Mucosa of descending colon (tissue), 3 donors: Measurements from ENCODE around the gene TMCC1. TPM values are rescaled to one million over a fixed set of nuclear protein-coding genes. Genes with fewer than 3 reads are reported as not detected.

Source experiments
- ATAC-seq: fragments of 200-7000 bp; cut with Tn5 transposase; one replicate; pipeline ENCODE4 v1.9.1; 2020; ENCODE audit warnings: mild to moderate bottlenecking, moderate library complexity
- DNase-seq, 3 donors: peaks; one replicate each; pipeline ENCODE4 v3.0.0-alpha.2; 2020
- H3K36me3 ChIP-seq: fragments of 200-600 bp; one replicate; pipeline ENCODE4 v1.8.0; 2021; ENCODE audit warnings: low read depth, mild to moderate bottlenecking
- H3K4me1 ChIP-seq: fragments of 200-600 bp; one replicate; pipeline ENCODE4 v1.8.0; 2021; ENCODE audit warnings: low read depth, mild to moderate bottlenecking
- H3K4me3 ChIP-seq: fragments of 200-600 bp; one replicate; pipeline ENCODE4 v1.8.0; 2021; ENCODE audit warnings: mild to moderate bottlenecking
- H3K9me3 ChIP-seq: fragments of 200-600 bp; one replicate; pipeline ENCODE4 v1.8.0; 2021; ENCODE audit warnings: mild to moderate bottlenecking
- CTCF ChIP-seq: fragments of 200-600 bp; IDR thresholded peaks from one replicate; pipeline ENCODE4 v1.8.0; 2022; ENCODE audit warnings: antibody characterized with exemption, mild to moderate bottlenecking
- intact Hi-C, 2 donors: fragments of 100-400 bp; cut with DNase I in 1 of 2; cut with micrococcal nuclease in 1 of 2; formaldehyde crosslinking; loops; one replicate each; pipeline versions ENCODE4 v1.11.0 to v1.11.1; 2022; cut with DNase I, micrococcal nuclease
- total RNA-seq, 3 donors: library from RNA; stranded (reverse); fragmentation: NEBNext Ultra II Directional in 2 of 3; extraction: Animal tissue kit (Norgen Biotek cat#: 25700) in 2 of 3; gene quantifications; one replicate each; pipeline versions ENCODE4 v1.2.1 to v1.2.4, GENCODE V29; 2021 to 2023
- donor health status: DM: no; HTN: no; CAD: no; lungs with moderate emphysema.
- donor health status: DM: no; HTN: no; CAD: no.
- donor health status: DM: no; HTN: yes; CAD: no.

TMCC1 gene
- total RNA-seq, 3 donors from 2014 or later: 28.6 to 58.7 (median 28.9) TPM

GRCh38 chr3:129796146-129796545 is 97.4 kb downstream of the TMCC1 start:
- Histone ChIP-seq H3K36me3 (no peaks in the 10 kb centered on the region), H3K9me3 (no peaks in the 10 kb centered on the region), H3K4me3 (no peak overlapping the region), H3K4me1 (peaks cover 6% of the 10 kb centered on the region)
- ATAC-seq (no peak), DNase-seq (no peak)
- intact Hi-C loops: no loop called here
- TF ChIP-seq CTCF: no peak

GRCh38 chr3:129795186-129796010 is 98.1 kb downstream of the TMCC1 start:
- no peak overlapping the region for H3K4me3 ChIP-seq
- DNase-seq: no peak
- ATAC-seq: no peak
- no peaks in the 10 kb centered on the region for H3K9me3 ChIP-seq
- H3K4me1 ChIP-seq: peaks cover 6% of the 10 kb centered on the region
- no peaks in the 10 kb centered on the region for H3K36me3 ChIP-seq
- TF ChIP-seq CTCF: no peak
- intact Hi-C loops: no loop called here

- peak; percentile 60 to 70 (median 62) for DNase-seq
- no peak for TF ChIP-seq CTCF
- intact Hi-C loops: no loop called here
Measured at GRCh38 chr3:129794311-129795185, 99.0 kb downstream of the TMCC1 start.

GRCh38 chr3:129793942-129794310 is 99.6 kb downstream of the TMCC1 start:
- intact Hi-C loops: no loop called here
- Histone ChIP-seq H3K36me3 (no peaks in the 10 kb centered on the region), H3K4me1 (peaks cover 6% of the 10 kb centered on the region), H3K9me3 (no peaks in the 10 kb centered on the region), H3K4me3 (no peak overlapping the region)
- no peak for TF ChIP-seq CTCF
- DNase-seq (no peak), ATAC-seq (peak; percentile 19)

More at GRCh38 chr3:129794311-129795185, 99.0 kb downstream of the TMCC1 start:
- Histone ChIP-seq H3K9me3 (no peaks in the 10 kb centered on the region), H3K4me3 (no peak overlapping the region), H3K36me3 (no peaks in the 10 kb centered on the region), H3K4me1 (peaks cover 6% of the 10 kb centered on the region)
- peak; percentile 99 for ATAC-seq

- no peak for TF ChIP-seq CTCF
Measured at GRCh38 chr3:129793319-129793718, 100.2 kb downstream of the TMCC1 start.

More at GRCh38 chr3:129793319-129793718, 100.2 kb downstream of the TMCC1 start:
- no peak for ATAC-seq
- Histone ChIP-seq H3K4me3 (no peak overlapping the region), H3K36me3 (no peaks in the 10 kb centered on the region), H3K4me1 (peaks cover 6% of the 10 kb centered on the region), H3K9me3 (no peaks in the 10 kb centered on the region)
- intact Hi-C loops: no loop called here
- DNase-seq: no peak
